GM12873 (cell line): ENCODE measurements around the gene DIAPH1.

Experiments used
- CTCF ChIP-seq: IDR thresholded peaks from 2 replicates; pipeline ENCODE4 v1.5.1; 2012; ENCODE audit warnings: low read depth, mild to moderate bottlenecking, moderate library complexity, low read length, control low read depth; ENCODE audit not compliant: insufficient read depth; ENCODE audit errors: missing control alignments

DIAPH1 gene

GRCh38 chr5:141657404-141657803 is 38.6 kb upstream of the DIAPH1 start:
- TF ChIP-seq CTCF: no peak

- TF ChIP-seq CTCF: no peak
Measured at GRCh38 chr5:141656396-141656795, 37.6 kb upstream of the DIAPH1 start.

GRCh38 chr5:141655020-141655419 is 36.2 kb upstream of the DIAPH1 start:
- TF ChIP-seq CTCF: no peak

GRCh38 chr5:141654298-141654697 is 35.5 kb upstream of the DIAPH1 start:
- no peak for TF ChIP-seq CTCF

GRCh38 chr5:141651728-141652105 is 32.9 kb upstream of the DIAPH1 start:
- TF ChIP-seq CTCF: no peak

- no peak for TF ChIP-seq CTCF
Measured at GRCh38 chr5:141650851-141651727, 32.3 kb upstream of the DIAPH1 start, which contains the start of gene FCHSD1. FCHSD1 (minus strand) TSS chr5:141651418; CDS start chr5:141651368, 50 bp downstream.

- TF ChIP-seq CTCF: no peak
Measured at GRCh38 chr5:141649972-141650371, 31.2 kb upstream of the DIAPH1 start.
